Liver (tissue), 9 donors: ENCODE measurements around the gene FAM98B. TPM values are rescaled to one million over a fixed set of nuclear protein-coding genes. Genes with fewer than 3 reads are reported as not detected.

Experiments used
- DNase-seq: peaks from one replicate; pipeline ENCODE4 v3.0.0-alpha.2; 2017; ENCODE audit warnings: low spot score
- H3K27ac ChIP-seq, 2 donors: one replicate each; pipeline ENCODE4 v1.7.0; 2013; ENCODE audit warnings: inconsistent platforms in 2 of 2, low read length in 2 of 2, control low read depth in 1 of 2, low read depth in 1 of 2, mild to moderate bottlenecking in 1 of 2
- H3K27me3 ChIP-seq, 4 donors: one replicate each; pipeline versions ENCODE4 v1.6.1 to v1.7.0; 2013; ENCODE audit warnings: low read length in 3 of 4, inconsistent platforms in 1 of 4, mild to moderate bottlenecking in 1 of 4, moderate library complexity in 1 of 4; ENCODE audit not compliant: control insufficient read depth in 4 of 4, insufficient read depth in 4 of 4
- H3K36me3 ChIP-seq, 4 donors: one replicate each; pipeline versions ENCODE4 v1.6.1 to v1.7.0; 2013; ENCODE audit warnings: low read length in 3 of 4, mild to moderate bottlenecking in 3 of 4, low read depth in 1 of 4, moderate library complexity in 1 of 4; ENCODE audit not compliant: control insufficient read depth in 4 of 4, insufficient read depth in 3 of 4
- H3K4me1 ChIP-seq, 4 donors: one replicate each; pipeline versions ENCODE4 v1.6.1 to v1.7.0; 2013; ENCODE audit warnings: low read length in 3 of 4, mild to moderate bottlenecking in 3 of 4, moderate library complexity in 1 of 4; ENCODE audit not compliant: control insufficient read depth in 4 of 4, insufficient read depth in 4 of 4
- H3K4me3 ChIP-seq, 3 donors: one replicate each; pipeline versions ENCODE4 v1.6.1 to v1.7.0; 2013; ENCODE audit warnings: low read length in 3 of 3, control low read depth in 1 of 3, low read depth in 1 of 3, mild to moderate bottlenecking in 1 of 3
- H3K9ac ChIP-seq, 2 donors: one replicate each; pipeline ENCODE4 v1.7.0; 2013; ENCODE audit warnings: low read length in 2 of 2, mild to moderate bottlenecking in 2 of 2, moderate library complexity in 2 of 2, control low read depth in 1 of 2, low read depth in 1 of 2
- H3K9me3 ChIP-seq, 4 donors: one replicate each; pipeline versions ENCODE4 v1.6.1 to v1.7.0; 2013; ENCODE audit warnings: low read length in 3 of 4; ENCODE audit not compliant: control insufficient read depth in 4 of 4
- ATF3 ChIP-seq: IDR thresholded peaks from 2 replicates; pipeline ENCODE4 v1.6.1; 2016; ENCODE audit warnings: antibody characterized with exemption
- CTCF ChIP-seq: fragments of 150-350 bp; IDR thresholded peaks from 2 replicates; pipeline ENCODE4 v1.5.1; 2017; ENCODE audit warnings: improper control_type of control experiment, low read depth, low read length; ENCODE audit not compliant: missing input control
- EGR1 ChIP-seq, 2 donors: IDR thresholded peaks; 2 replicates each; pipeline ENCODE4 v1.6.1; 2016 to 2018; ENCODE audit warnings: antibody characterized with exemption in 2 of 2, low read depth in 2 of 2
- FOXA1 ChIP-seq: IDR thresholded peaks from 2 replicates; pipeline ENCODE4 v1.6.1; 2016; ENCODE audit warnings: antibody characterized with exemption
- FOXA2 ChIP-seq: IDR thresholded peaks from 2 replicates; pipeline ENCODE4 v1.6.1; 2016; ENCODE audit warnings: antibody characterized with exemption
- GABPA ChIP-seq, 2 donors: IDR thresholded peaks in 1 of 2; conservative IDR thresholded peaks in 1 of 2; 2 replicates each; pipeline ENCODE4 v1.6.1; 2016; ENCODE audit warnings: antibody characterized with exemption in 2 of 2, mild to moderate bottlenecking in 1 of 2, moderate library complexity in 1 of 2
- HNF4A ChIP-seq, 2 donors: conservative IDR thresholded peaks; 2 replicates each; pipeline ENCODE4 v1.6.1; 2016; ENCODE audit warnings: antibody characterized with exemption in 2 of 2, mild to moderate bottlenecking in 2 of 2
- HNF4G ChIP-seq: IDR thresholded peaks from 2 replicates; pipeline ENCODE4 v1.6.1; 2016; ENCODE audit warnings: antibody characterized with exemption
- JUND ChIP-seq, 2 donors: IDR thresholded peaks; 2 replicates each; pipeline ENCODE4 v1.6.1; 2016; ENCODE audit warnings: antibody characterized with exemption in 2 of 2
- MAX ChIP-seq: IDR thresholded peaks from 2 replicates; pipeline ENCODE4 v1.6.1; 2016; ENCODE audit warnings: antibody characterized with exemption
- NR2F2 ChIP-seq: IDR thresholded peaks from 2 replicates; pipeline ENCODE4 v1.6.1; 2016; ENCODE audit warnings: antibody characterized with exemption
- RAD21 ChIP-seq, 2 donors: IDR thresholded peaks; 2 replicates each; pipeline ENCODE4 v1.6.1; 2016; ENCODE audit warnings: antibody characterized with exemption in 2 of 2, mild to moderate bottlenecking in 2 of 2
- RXRA ChIP-seq, 2 donors: IDR thresholded peaks; 2 replicates each; pipeline ENCODE4 v1.6.1; 2017 to 2018; ENCODE audit warnings: antibody characterized with exemption in 2 of 2, mild to moderate bottlenecking in 1 of 2
- SP1 ChIP-seq: IDR thresholded peaks from 2 replicates; pipeline ENCODE4 v1.6.1; 2018; ENCODE audit warnings: antibody characterized with exemption, mild to moderate bottlenecking
- TAF1 ChIP-seq: conservative IDR thresholded peaks from 2 replicates; pipeline ENCODE4 v1.6.1; 2016; ENCODE audit warnings: antibody characterized with exemption, mild to moderate bottlenecking
- YY1 ChIP-seq: IDR thresholded peaks from 2 replicates; pipeline ENCODE4 v1.6.1; 2016; ENCODE audit warnings: antibody characterized with exemption, mild to moderate bottlenecking
- ZBTB33 ChIP-seq: IDR thresholded peaks from 2 replicates; pipeline ENCODE4 v1.6.1; 2016; ENCODE audit warnings: antibody characterized with exemption
- WGBS: extraction: QIAGEN DNeasy Blood & Tissue Kit; methylation state at CpG from one replicate; pipeline ENCODE4 v1.1.7; 2013; 5-methylcytosine and 5-hydroxymethylcytosine counted together
- polyA plus RNA-seq, 2 donors: library from polyadenylated mRNA; stranded (reverse) in 1 of 2; unstranded in 1 of 2; fragments of 200-250 nt in 1 of 2; fragments of >200 nt in 1 of 2; fragmentation: Nextera tagmentation in 1 of 2; extraction: Ambion mirVana in 1 of 2; gene quantifications; one replicate each; pipeline versions ENCODE4 v1.2.1 to v1.2.3, GENCODE V29; 2013 to 2015
- total RNA-seq, 2 donors: library from RNA; depleted of rRNA; stranded (reverse); fragments of >200 nt; gene quantifications; one replicate each; pipeline ENCODE4 v1.2.3, GENCODE V29; 2014
- TF ChIP-seq, protein P1 (sequence below): IDR thresholded peaks from 2 replicates; pipeline ENCODE4 v1.6.1; 2016; ENCODE audit warnings: antibody characterized with exemption, mild to moderate bottlenecking
- donor health status: healthy.
- donor health status: healthy.
- donor health status: healthy.
- donor health status: healthy.
- donor health status: healthy.

The FAM98B gene
- total RNA-seq (10 to 100 TPM in 1 of 2 donors, 1 to 10 TPM in 1; 5.9 to 12.2 TPM), polyA plus RNA-seq (1 to 10 TPM; 1.5 to 2.7 TPM)

DNA sequence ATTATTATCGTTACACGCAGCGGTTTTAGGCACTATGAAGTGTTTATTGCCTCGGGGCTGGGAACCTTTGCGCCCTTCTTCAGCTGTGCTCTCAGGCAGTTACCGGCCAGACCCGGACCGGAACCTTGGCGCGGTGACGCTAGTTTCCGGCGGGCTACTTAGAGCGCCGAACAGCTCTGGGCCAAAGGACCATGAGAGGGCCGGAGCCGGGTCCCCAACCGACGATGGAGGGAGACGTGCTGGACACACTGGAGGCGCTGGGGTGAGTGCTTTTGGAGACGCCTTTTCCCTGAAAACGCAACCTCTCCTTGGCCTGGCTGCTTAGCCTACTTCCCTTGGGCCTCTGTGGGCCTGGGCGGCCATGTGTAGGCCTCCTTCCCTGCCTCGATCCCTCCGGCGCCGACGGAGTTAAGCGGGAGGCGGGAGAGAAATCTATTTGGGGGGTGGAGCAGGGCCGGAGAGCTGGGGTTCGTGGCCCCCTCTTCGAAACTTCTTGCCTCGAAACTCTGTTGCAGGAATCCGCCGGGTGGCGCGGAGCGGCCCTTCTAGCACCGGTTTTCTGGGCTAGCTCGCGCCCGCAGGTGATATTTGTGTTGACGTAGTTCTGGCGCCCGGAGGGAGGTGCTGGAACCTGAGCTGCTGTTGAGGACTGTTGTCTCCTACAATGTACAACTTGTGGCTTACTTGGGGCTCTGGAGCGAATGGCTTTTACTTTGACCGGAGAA, at the start of gene FAM98B:
Gene FAM98B (plus strand): TSS at position 157 of the 725 bp plus-strand sequence. CDS start 35 bp downstream, at position 192.
- under 1% methylated on average over 49 of the region's 49 CpGs for WGBS
- peak within 1 kb of the TSS; percentile 86 to 90 for H3K9ac ChIP-seq
- peaks cover 2 to 12% (median 11%) of the 10 kb centered on the region in 4 donors for H3K4me1 ChIP-seq
- peak within 1 kb of the TSS; percentile 87 to 90 for H3K27ac ChIP-seq
- no peaks in the 10 kb centered on the region for H3K36me3 ChIP-seq
- H3K9me3 ChIP-seq, result no peaks in the 10 kb centered on the region
- DNase-seq, result peak; percentile 94
- TF ChIP-seq TAF1, result peak; percentile 31
- no peak for TF ChIP-seq CTCF
- TF ChIP-seq FOXA1, result no peak
- peak; percentile 55 for TF ChIP-seq SP1
- TF ChIP-seq ATF3, result peak; percentile 22
- no peak for TF ChIP-seq HNF4G
- TF ChIP-seq FOXA2, result no peak
- TF ChIP-seq EGR1 (IDR thresholded peaks at IDR 0.05; ENCODE audit: low read depth in 2 of 2), result peak in 1 of 2 donors; percentile 12
- peak; percentile 48 for TF ChIP-seq ZBTB33
- peak; percentile 79 for TF ChIP-seq MAX
- peak in 1 of 2 donors; percentile 40 for TF ChIP-seq RXRA (IDR thresholded peaks at IDR 0.05)
- TF ChIP-seq JUND (IDR thresholded peaks at IDR 0.05), result peak in 1 of 2 donors; percentile 4
- TF ChIP-seq, protein P1, sequence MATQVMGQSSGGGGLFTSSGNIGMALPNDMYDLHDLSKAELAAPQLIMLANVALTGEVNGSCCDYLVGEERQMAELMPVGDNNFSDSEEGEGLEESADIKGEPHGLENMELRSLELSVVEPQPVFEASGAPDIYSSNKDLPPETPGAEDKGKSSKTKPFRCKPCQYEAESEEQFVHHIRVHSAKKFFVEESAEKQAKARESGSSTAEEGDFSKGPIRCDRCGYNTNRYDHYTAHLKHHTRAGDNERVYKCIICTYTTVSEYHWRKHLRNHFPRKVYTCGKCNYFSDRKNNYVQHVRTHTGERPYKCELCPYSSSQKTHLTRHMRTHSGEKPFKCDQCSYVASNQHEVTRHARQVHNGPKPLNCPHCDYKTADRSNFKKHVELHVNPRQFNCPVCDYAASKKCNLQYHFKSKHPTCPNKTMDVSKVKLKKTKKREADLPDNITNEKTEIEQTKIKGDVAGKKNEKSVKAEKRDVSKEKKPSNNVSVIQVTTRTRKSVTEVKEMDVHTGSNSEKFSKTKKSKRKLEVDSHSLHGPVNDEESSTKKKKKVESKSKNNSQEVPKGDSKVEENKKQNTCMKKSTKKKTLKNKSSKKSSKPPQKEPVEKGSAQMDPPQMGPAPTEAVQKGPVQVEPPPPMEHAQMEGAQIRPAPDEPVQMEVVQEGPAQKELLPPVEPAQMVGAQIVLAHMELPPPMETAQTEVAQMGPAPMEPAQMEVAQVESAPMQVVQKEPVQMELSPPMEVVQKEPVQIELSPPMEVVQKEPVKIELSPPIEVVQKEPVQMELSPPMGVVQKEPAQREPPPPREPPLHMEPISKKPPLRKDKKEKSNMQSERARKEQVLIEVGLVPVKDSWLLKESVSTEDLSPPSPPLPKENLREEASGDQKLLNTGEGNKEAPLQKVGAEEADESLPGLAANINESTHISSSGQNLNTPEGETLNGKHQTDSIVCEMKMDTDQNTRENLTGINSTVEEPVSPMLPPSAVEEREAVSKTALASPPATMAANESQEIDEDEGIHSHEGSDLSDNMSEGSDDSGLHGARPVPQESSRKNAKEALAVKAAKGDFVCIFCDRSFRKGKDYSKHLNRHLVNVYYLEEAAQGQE, result peak; percentile 26
- TF ChIP-seq GABPA (IDR thresholded peaks at IDR 0.05 in 1 of 2, conservative IDR thresholded peaks at IDR 0.05 in 1 of 2), result peak; percentile 84 to 89
- peak; percentile 25 for TF ChIP-seq NR2F2
- no peak for TF ChIP-seq RAD21 (IDR thresholded peaks at IDR 0.05)
- peak in 1 of 2 donors; percentile 38 for TF ChIP-seq HNF4A (conservative IDR thresholded peaks at IDR 0.05)
- TF ChIP-seq YY1, result peak; percentile 92
- H3K27me3 ChIP-seq, result no peaks in the 10 kb centered on the region
- peak within 1 kb of the TSS; percentile 77 to 97 (median 86) for H3K4me3 ChIP-seq
